ENCODE data around the gene FAM13A.

FAM13A gene

DNA sequence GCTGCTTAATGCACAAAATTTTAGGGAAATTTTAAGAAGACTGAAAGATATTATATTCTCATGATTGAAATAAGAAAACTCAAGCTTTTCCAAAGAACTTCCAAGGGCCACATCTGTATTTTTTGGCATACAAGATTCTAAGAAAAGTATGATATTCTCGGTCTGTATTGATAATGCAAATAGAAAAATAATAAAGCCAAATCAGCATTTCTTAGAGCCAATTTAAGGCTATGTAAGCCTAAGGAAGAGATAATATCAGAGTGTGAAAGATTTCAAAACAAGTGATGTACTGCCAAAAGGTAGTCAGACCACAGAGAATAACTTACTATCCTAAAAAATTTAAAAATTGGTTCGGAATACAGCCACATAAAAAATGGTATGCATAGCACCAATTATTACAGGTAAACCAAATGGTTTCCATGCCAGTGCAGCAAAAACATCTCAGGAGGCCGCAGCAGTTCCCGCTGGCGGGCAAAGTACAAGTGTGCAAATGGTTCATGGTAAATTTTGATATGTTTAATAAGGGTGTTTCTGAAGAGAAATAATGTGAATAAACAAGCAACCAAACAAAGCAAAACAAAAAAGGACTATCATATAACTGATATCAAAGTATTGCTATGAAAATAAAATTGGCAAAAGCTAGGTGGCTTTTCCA, 324.1 kb downstream of the FAM13A start:
- Histone ChIP-seq H3K36me3 (ENCODE audit: control insufficient read depth in 2 of 2, insufficient read depth in 1 of 2, low read length in 2 of 2) (peaks cover 0 to 41% of the 10 kb centered on the region in 2 experiments), H3K27ac (ENCODE audit: extremely low read depth, low read depth, low read length) (no peak overlapping the region), H3K9me3 (ENCODE audit: control insufficient read depth, insufficient read depth, low read depth, low read length) (no peaks in the 10 kb centered on the region), H3K4me1 (ENCODE audit: control insufficient read depth, insufficient read depth, low read length) (no peaks in the 10 kb centered on the region), H3K4me3 (ENCODE audit: low read depth, low read length) (no peak overlapping the region)
- ChIA-PET POLR2A (no interaction called here), CTCF (interaction anchor here (0.7 kb wide), 1 partner anchor 113 kb away, joined by 3 read pairs; no protein-coding TSS in a partner anchor)
- no peak for TF ChIP-seq BCL11A (tag by site-specific recombination; IDR thresholded peaks at IDR 0.05; ENCODE audit: low read depth)

DNA sequence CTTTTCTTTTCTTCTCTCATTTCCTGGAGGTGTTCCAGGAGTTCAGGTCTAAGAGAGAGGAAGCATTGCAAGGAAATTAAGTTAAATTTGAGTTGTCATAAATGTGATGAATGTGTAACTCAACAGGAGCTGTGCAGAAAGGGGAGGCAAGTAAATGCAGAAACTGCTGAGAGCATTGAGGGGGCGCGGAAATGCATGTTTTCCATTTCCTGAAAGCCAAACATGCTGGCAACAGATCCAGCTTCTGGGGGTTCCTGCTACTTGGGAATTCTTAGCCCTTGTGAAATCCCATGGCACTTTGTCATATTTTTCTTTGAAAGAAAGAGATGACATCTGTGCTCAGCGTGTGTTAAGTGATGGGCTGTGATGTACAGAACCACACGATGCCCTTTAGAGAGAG, 325.6 kb downstream of the FAM13A start:
- CTCF ChIA-PET, result no interaction called here
- H3K4me3 ChIP-seq (ENCODE audit: low read depth, low read length), result no peak overlapping the region
- no peaks in the 10 kb centered on the region for H3K9me3 ChIP-seq (ENCODE audit: control insufficient read depth, insufficient read depth, low read depth, low read length)
- no peak for TF ChIP-seq ZNF221 (tag by site-specific recombination; IDR thresholded peaks at IDR 0.05; ENCODE audit: borderline replicate concordance)
- TF ChIP-seq KLF9 (tag by site-specific recombination; IDR thresholded peaks at IDR 0.05; ENCODE audit: low read depth), result no peak
- TF ChIP-seq, protein P1, sequence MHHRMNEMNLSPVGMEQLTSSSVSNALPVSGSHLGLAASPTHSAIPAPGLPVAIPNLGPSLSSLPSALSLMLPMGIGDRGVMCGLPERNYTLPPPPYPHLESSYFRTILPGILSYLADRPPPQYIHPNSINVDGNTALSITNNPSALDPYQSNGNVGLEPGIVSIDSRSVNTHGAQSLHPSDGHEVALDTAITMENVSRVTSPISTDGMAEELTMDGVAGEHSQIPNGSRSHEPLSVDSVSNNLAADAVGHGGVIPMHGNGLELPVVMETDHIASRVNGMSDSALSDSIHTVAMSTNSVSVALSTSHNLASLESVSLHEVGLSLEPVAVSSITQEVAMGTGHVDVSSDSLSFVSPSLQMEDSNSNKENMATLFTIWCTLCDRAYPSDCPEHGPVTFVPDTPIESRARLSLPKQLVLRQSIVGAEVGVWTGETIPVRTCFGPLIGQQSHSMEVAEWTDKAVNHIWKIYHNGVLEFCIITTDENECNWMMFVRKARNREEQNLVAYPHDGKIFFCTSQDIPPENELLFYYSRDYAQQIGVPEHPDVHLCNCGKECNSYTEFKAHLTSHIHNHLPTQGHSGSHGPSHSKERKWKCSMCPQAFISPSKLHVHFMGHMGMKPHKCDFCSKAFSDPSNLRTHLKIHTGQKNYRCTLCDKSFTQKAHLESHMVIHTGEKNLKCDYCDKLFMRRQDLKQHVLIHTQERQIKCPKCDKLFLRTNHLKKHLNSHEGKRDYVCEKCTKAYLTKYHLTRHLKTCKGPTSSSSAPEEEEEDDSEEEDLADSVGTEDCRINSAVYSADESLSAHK (tag by site-specific recombination; IDR thresholded peaks at IDR 0.05), result no peak
- TF ChIP-seq ZSCAN30 (tag by site-specific recombination; IDR thresholded peaks at IDR 0.05), result no peak
- TF ChIP-seq ZNF169 (tag by site-specific recombination; IDR thresholded peaks at IDR 0.05), result no peak
- TF ChIP-seq MZF1 (tag by site-specific recombination; IDR thresholded peaks at IDR 0.05; ENCODE audit: borderline replicate concordance), result no peak
- no peak for TF ChIP-seq ZNF16 (tag by site-specific recombination; IDR thresholded peaks at IDR 0.05; ENCODE audit: low read depth)
- no peak for TF ChIP-seq ZNF10 (tag by site-specific recombination; IDR thresholded peaks at IDR 0.05)
- no peak for TF ChIP-seq GLIS2 (tag by site-specific recombination; IDR thresholded peaks at IDR 0.05)
- TF ChIP-seq ZFP3 (tag by site-specific recombination; IDR thresholded peaks at IDR 0.05; ENCODE audit: low read depth), result no peak
- no peak for TF ChIP-seq HOXD13 (CRISPR knock-in tag; IDR thresholded peaks at IDR 0.05; ENCODE audit: borderline replicate concordance)
- no peak for TF ChIP-seq OVOL3 (tag by site-specific recombination; IDR thresholded peaks at IDR 0.05)
- no peak for TF ChIP-seq KLF8 (tag by site-specific recombination; IDR thresholded peaks at IDR 0.05)
- no peak for TF ChIP-seq SP2 (tag by site-specific recombination; IDR thresholded peaks at IDR 0.05)
- H3K4me1 ChIP-seq (ENCODE audit: control insufficient read depth, insufficient read depth, low read length), result no peaks in the 10 kb centered on the region
- H3K36me3 ChIP-seq (ENCODE audit: control insufficient read depth in 2 of 2, insufficient read depth in 1 of 2, low read length in 2 of 2), result peaks cover 0 to 50% of the 10 kb centered on the region in 2 experiments
- H3K27ac ChIP-seq (ENCODE audit: extremely low read depth, low read depth, low read length), result no peak overlapping the region
- POLR2A ChIA-PET, result no interaction called here

DNA sequence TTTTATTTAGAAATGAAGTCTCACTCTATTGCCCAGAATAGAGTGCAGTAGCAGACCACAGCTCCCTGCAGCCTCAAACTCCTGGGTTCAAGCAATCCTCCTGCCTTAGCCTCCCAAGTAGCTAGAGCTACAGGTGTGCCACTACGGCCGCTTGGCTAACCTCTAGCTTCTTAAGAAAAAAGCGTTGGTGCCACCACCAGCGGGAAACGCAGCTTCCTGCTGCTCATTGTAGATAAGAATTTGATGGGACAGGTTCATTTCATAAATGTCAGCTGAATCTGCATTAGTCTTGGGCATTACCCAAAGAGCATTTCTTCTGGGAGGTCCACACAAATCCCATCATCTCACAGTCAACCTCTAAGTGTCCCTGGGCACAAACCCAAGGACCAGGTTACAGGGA, 326.2 kb downstream of the FAM13A start:
- Histone ChIP-seq H3K27ac (ENCODE audit: extremely low read depth, low read depth, low read length) (no peak overlapping the region), H3K4me3 (ENCODE audit: low read depth, low read length) (no peak overlapping the region), H3K36me3 (ENCODE audit: control insufficient read depth in 2 of 2, insufficient read depth in 1 of 2, low read length in 2 of 2) (peaks cover 0 to 50% of the 10 kb centered on the region in 2 experiments), H3K4me1 (ENCODE audit: control insufficient read depth, insufficient read depth, low read length) (no peaks in the 10 kb centered on the region), H3K9me3 (ENCODE audit: control insufficient read depth, insufficient read depth, low read depth, low read length) (no peaks in the 10 kb centered on the region)
- ChIA-PET CTCF (interaction anchor here (0.6 kb wide), 1 partner anchor 169 kb away, joined by 5 read pairs; no protein-coding TSS in a partner anchor), POLR2A (no interaction called here)
- TF ChIP-seq, protein P2, sequence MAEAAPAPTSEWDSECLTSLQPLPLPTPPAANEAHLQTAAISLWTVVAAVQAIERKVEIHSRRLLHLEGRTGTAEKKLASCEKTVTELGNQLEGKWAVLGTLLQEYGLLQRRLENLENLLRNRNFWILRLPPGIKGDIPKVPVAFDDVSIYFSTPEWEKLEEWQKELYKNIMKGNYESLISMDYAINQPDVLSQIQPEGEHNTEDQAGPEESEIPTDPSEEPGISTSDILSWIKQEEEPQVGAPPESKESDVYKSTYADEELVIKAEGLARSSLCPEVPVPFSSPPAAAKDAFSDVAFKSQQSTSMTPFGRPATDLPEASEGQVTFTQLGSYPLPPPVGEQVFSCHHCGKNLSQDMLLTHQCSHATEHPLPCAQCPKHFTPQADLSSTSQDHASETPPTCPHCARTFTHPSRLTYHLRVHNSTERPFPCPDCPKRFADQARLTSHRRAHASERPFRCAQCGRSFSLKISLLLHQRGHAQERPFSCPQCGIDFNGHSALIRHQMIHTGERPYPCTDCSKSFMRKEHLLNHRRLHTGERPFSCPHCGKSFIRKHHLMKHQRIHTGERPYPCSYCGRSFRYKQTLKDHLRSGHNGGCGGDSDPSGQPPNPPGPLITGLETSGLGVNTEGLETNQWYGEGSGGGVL (tag by site-specific recombination; IDR thresholded peaks at IDR 0.05), result no peak
- no peak for TF ChIP-seq ZNF37A (tag by site-specific recombination; IDR thresholded peaks at IDR 0.05)
- TF ChIP-seq ZNF626 (tag by site-specific recombination; IDR thresholded peaks at IDR 0.05), result no peak
- TF ChIP-seq BCL11B (tag by site-specific recombination; IDR thresholded peaks at IDR 0.05; ENCODE audit: low read depth), result no peak
- TF ChIP-seq ZNF677 (tag by site-specific recombination; IDR thresholded peaks at IDR 0.05), result no peak
- TF ChIP-seq, protein P3, sequence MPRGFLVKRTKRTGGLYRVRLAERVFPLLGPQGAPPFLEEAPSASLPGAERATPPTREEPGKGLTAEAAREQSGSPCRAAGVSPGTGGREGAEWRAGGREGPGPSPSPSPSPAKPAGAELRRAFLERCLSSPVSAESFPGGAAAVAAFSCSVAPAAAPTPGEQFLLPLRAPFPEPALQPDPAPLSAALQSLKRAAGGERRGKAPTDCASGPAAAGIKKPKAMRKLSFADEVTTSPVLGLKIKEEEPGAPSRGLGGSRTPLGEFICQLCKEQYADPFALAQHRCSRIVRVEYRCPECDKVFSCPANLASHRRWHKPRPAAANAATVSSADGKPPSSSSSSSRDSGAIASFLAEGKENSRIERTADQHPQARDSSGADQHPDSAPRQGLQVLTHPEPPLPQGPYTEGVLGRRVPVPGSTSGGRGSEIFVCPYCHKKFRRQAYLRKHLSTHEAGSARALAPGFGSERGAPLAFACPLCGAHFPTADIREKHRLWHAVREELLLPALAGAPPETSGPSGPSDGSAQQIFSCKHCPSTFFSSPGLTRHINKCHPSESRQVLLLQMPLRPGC (tag by site-specific recombination; IDR thresholded peaks at IDR 0.05), result no peak
- TF ChIP-seq, protein P4, sequence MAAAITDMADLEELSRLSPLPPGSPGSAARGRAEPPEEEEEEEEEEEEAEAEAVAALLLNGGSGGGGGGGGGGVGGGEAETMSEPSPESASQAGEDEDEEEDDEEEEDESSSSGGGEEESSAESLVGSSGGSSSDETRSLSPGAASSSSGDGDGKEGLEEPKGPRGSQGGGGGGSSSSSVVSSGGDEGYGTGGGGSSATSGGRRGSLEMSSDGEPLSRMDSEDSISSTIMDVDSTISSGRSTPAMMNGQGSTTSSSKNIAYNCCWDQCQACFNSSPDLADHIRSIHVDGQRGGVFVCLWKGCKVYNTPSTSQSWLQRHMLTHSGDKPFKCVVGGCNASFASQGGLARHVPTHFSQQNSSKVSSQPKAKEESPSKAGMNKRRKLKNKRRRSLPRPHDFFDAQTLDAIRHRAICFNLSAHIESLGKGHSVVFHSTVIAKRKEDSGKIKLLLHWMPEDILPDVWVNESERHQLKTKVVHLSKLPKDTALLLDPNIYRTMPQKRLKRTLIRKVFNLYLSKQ (tag by site-specific recombination; IDR thresholded peaks at IDR 0.05; ENCODE audit: borderline replicate concordance), result no peak
- TF ChIP-seq, protein P5, sequence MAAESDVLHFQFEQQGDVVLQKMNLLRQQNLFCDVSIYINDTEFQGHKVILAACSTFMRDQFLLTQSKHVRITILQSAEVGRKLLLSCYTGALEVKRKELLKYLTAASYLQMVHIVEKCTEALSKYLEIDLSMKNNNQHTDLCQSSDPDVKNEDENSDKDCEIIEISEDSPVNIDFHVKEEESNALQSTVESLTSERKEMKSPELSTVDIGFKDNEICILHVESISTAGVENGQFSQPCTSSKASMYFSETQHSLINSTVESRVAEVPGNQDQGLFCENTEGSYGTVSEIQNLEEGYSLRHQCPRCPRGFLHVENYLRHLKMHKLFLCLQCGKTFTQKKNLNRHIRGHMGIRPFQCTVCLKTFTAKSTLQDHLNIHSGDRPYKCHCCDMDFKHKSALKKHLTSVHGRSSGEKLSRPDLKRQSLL (tag by site-specific recombination; IDR thresholded peaks at IDR 0.05), result no peak
- TF ChIP-seq ZNF558 (tag by site-specific recombination; IDR thresholded peaks at IDR 0.05), result no peak
